Posterior vena cava (tissue), 2 donors: ENCODE data around the gene ACSL6. TPM values are rescaled to one million over a fixed set of nuclear protein-coding genes. Genes with fewer than 3 reads are reported as not detected.

Experiments
- DNase-seq: peaks from one replicate; pipeline ENCODE4 v3.0.0-alpha.2; 2020; ENCODE audit warnings: low spot score
- intact Hi-C, 2 donors: fragments of 100-400 bp; cut with DNase I; formaldehyde crosslinking; loops; one replicate each; pipeline versions ENCODE4 v1.14.1 to v1.14.2; 2022 to 2023
- total RNA-seq, 2 donors: library from RNA; stranded (reverse); fragmentation: NEBNext Ultra II Directional; extraction: Animal tissue kit (Norgen Biotek cat#: 25700); gene quantifications; one replicate each; pipeline ENCODE4 v1.2.1, GENCODE V29; 2021
- donor health status: DM: yes; HTN: yes; CAD: no.
- donor health status: DM: yes; HTN: yes; CAD: no.

Gene ACSL6
- total RNA-seq, 2 donors from 2014 or later = 0.32 to 0.62 TPM

GRCh38 chr5:132020568-132021339 is 9.3 kb upstream of the ACSL6 start:
- intact Hi-C loops = no loop called here
- DNase-seq = peak; percentile 30

- no peak for DNase-seq
- intact Hi-C loops = no loop called here
Measured at GRCh38 chr5:132019857-132020555, 8.5 kb upstream of the ACSL6 start.

GRCh38 chr5:132019337-132019736 is 7.9 kb upstream of the ACSL6 start:
- DNase-seq = no peak
- intact Hi-C loops = no loop called here

GRCh38 chr5:132017738-132018625 is 6.5 kb upstream of the ACSL6 start:
- intact Hi-C loops = no loop called here
- peak; percentile 24 for DNase-seq

- intact Hi-C loops = no loop called here
- no peak for DNase-seq
Measured at GRCh38 chr5:132017316-132017715, 5.9 kb upstream of the ACSL6 start.

GRCh38 chr5:132016721-132017250 is 5.3 kb upstream of the ACSL6 start:
- peak; percentile 48 for DNase-seq
- intact Hi-C loops = no loop called here

- intact Hi-C loops = loop anchor here in 1 of 2 donors (5.0 kb wide), 1 partner anchor 201 kb away; no protein-coding TSS in a partner anchor
- DNase-seq = peak; percentile 61
Measured at GRCh38 chr5:132013711-132014110, 2.3 kb upstream of the ACSL6 start.

- peak; percentile 53 for DNase-seq
- intact Hi-C loops = loop anchor here in 1 of 2 donors (5.0 kb wide), 1 partner anchor 201 kb away; no protein-coding TSS in a partner anchor
Measured at GRCh38 chr5:132013006-132013689, 1.7 kb upstream of the ACSL6 start.

GRCh38 chr5:132012371-132013005 is 1.0 kb upstream of the ACSL6 start:
- intact Hi-C loops = loop anchor here in 1 of 2 donors (5.0 kb wide), 1 partner anchor 200 kb away; no protein-coding TSS in a partner anchor
- DNase-seq = peak; percentile 87

GRCh38 chr5:132010989-132011621 is 353 bp downstream of the ACSL6 start:
- peak; percentile 75 for DNase-seq
- intact Hi-C loops = loop anchor here in 1 of 2 donors (5.0 kb wide), 1 partner anchor 199 kb away; no protein-coding TSS in a partner anchor

- DNase-seq = peak; percentile 62
- intact Hi-C loops = loop anchor here in 1 of 2 donors (5.0 kb wide), 1 partner anchor 198 kb away; no protein-coding TSS in a partner anchor
Measured at GRCh38 chr5:132010645-132010988, 841 bp downstream of the ACSL6 start.

GRCh38 chr5:132009706-132010405 is 1.6 kb downstream of the ACSL6 start:
- intact Hi-C loops = loop anchor here (5.0 to 10.0 kb wide), 2 partner anchors 195 to 198 kb away; no protein-coding TSS in a partner anchor
- DNase-seq = peak; percentile 41

- intact Hi-C loops = loop anchor here in 1 of 2 donors (10.0 kb wide), 1 partner anchor 194 kb away; no protein-coding TSS in a partner anchor
- DNase-seq = peak; percentile 59
Measured at GRCh38 chr5:132008961-132009680, 2.3 kb downstream of the ACSL6 start.

- intact Hi-C loops = loop anchor here in 1 of 2 donors (10.0 kb wide), 1 partner anchor 193 kb away; no protein-coding TSS in a partner anchor
- no peak for DNase-seq
Measured at GRCh38 chr5:132008163-132008473, 3.3 kb downstream of the ACSL6 start.

- intact Hi-C loops = loop anchor here in 1 of 2 donors (10.0 kb wide), 1 partner anchor 193 kb away; no protein-coding TSS in a partner anchor
Measured at GRCh38 chr5:132007399-132008162, 3.9 kb downstream of the ACSL6 start.

More at GRCh38 chr5:132007399-132008162, 3.9 kb downstream of the ACSL6 start:
- DNase-seq = peak; percentile 86
